NCI-H82 treated with DMSO at 0.1 percent for 48 hours (cell line): Measurements from ENCODE around the gene YBX2.

Source experiments
- DNase-seq: peaks from one replicate; lab custom pipeline; 2025; ENCODE audit not compliant: unreplicated experiment; lab: John Stamatoyannopoulos, UW

Gene YBX2

GRCh38 chr17:7279448-7279847 is 15.0 kb downstream of the YBX2 start:
- no peak for DNase-seq

- DNase-seq: no peak
Observed at GRCh38 chr17:7266784-7267183, 27.7 kb downstream of the YBX2 start.

DNA sequence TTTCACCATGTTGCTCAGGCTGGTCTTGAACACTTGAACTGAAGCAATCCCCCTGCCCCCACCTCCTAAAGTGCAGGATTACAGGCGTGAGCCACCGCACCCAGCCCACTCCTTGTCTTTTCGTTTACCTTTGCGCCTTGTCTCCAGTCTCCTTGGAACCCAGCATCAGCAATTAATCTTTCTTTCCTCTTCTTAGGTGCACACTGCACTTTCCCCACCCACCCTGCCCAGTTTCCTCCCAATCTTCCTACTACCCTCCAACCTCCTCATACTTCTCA is 30.7 kb downstream of the YBX2 start:
- peak; percentile 16 for DNase-seq

GRCh38 chr17:7262935-7263800 is 31.3 kb downstream of the YBX2 start:
- no peak for DNase-seq

DNA sequence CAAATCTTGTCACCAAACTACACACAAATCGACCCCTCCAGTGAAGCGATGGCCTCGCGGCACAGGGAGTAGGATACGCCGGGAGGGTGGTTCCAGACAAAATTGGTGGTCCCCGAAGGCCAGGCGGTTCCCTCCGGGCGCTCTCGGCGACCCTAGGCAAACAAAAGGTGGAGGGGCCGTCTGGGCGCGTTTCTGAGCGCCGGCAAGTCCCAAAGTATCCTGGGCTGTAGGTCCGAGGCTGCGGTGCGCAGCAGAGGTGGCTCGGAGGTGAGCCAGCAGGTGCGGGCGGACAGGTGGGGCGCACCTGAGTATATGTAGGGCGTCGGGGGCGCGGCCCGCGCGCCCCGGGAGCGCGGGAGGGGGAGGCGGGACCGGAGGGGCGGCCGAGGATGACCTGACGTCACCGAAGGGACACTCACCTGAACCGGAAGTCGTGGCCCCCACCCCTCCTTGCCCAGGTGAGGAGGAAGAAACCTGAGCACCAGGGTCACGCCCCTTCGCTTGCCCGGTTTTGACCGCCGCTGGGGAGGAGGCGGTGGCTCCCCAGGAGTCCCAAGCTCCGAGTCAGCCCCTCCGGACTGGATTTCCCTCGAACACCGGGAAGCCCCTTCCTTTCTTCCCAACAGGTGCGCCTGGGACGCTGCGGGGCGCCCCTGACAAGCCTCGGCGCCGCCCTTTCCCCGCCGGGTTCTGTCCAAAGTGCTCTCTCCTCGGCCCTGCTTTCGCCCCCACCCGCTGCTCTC is 32.1 kb downstream of the YBX2 start, which contains the start of gene CLDN7:
CLDN7 (minus strand) TSS at position 287 of the 743 bp plus-strand sequence. CDS start 435 bp downstream, outside the sequence.
- DNase-seq: no peak

DNA sequence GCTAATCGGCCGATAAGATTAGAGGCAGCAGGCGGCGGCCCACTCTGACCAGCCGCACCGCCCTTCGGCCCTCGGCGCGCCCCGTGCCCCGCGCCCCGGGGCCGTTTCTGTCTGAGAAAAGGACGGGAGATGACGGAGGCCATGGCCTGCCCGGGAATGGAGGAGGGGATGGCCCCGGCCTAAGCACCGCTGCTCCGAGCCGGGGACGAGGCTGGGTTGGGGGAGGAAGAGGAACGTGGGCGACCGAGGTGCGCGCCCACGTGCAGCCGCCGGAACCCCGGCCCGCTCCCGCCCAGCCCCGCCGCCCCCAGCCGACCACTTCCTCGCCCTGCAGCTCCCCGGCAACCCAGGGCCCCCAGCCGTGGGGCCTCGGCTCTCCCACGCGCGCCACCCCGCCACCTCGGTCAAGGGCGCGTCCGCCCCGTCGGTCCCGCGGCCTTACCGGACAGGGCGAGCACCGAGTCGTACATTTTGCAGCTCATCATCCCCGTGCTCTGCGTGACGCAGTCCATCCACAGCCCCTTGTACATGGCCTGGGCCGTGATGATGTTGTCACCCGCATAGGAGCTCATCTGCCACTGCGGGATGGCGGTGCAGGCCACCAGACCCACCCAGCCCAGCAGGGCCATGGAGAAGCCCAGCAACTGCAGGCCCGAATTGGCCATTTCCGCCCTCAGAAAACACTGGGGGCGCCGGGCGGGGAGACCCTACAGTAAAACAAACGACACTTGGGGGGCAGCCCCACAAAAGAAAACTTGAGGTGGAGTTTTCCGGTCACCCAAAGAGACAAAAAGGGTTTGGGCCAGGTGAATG is 32.9 kb downstream of the YBX2 start:
- no peak for DNase-seq

DNA sequence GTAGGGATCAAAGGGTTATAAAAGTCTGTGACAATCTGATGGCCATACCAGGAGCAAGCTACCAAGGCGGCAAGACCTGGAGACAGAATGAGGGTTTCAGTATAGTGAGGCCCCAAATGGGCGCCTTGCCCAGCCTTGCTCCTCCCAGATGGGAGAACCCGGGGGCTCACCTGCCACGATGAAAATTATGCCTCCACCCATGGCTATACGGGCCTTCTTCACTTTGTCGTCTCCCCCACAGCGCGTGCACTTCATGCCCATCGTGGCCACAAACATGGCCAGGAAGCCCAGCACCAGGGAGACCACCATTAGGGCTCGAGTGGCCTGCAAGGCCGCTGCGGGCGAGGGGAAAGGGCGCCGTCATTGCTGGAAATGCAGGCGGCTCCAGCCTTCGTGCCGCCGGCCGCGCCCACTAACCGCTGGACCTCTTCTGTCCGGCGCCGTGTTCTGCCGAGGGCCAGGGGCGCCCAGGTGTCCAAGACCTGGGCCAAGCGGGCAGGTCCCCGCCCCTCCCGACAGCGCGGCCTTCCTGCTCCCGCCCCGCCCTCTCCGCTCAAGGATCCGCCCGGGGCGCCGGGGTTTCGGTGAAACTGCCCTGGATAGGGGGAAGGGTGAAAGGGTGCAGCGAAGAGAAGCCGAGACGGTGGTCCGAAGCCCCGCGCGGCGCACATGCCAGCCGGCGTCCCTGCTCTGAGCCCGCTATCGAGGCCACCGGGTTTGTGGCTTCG is 33.6 kb downstream of the YBX2 start:
- DNase-seq: no peak

DNA sequence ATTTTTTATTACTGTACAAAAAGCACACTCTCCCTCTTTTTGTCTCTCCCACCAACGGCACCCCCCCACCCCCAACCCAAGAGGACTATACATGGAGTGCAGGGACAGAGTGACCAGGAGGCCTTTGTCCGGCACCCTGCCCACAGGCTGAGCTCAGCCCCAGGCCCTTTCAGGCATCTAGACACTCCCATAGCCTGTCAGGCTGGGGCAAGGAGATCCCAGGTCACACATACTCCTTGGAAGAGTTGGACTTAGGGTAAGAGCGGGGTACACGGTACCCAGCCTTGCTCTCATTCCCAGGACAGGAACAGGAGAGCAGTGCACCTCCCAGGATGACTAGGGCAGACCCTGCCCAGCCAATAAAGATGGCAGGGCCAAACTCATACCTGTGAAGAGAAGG is 34.3 kb downstream of the YBX2 start:
- DNase-seq: no peak

- no peak for DNase-seq
Observed at GRCh38 chr17:7259555-7259889, 34.9 kb downstream of the YBX2 start.

DNA sequence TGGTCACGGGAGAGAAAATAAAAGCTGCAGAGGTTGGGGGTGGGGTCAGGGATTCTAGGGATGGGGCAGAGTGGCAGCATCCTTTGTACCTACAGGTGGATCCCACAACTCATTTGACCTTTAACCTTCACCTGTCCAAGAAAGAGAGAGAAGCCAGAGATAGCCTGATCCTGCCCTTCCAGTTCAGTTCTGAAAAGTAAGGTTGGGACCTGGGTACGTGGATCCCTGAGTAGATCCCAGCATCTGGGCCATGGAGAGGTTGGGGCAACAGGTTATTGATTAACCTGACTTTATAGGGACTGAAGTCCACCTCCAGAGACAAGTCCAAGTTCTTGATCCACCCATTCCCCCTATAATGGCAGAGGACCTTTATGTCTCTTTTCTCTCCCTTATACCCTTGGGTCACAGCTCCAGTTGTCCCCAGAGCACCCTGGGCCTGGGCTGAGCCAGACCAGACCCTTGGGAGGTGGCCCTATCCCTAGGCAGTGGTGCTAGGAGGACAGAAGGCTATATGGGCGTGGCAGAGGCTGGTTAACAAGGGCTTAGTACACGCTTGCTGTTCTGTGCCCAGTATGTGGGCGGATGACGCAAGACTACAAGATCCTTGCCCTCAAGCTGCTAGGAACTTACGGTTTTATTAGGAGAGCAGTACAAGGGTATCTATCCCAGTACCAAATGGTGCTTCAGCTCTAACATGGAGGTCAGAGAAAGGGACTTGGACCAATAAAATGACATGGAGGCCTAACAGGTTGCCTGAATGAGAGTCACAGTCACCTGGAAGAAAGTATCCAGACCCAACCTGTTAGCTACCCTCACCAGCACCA is 35.5 kb downstream of the YBX2 start:
- DNase-seq: no peak

- DNase-seq: no peak
Observed at GRCh38 chr17:7256766-7257456, 37.5 kb downstream of the YBX2 start.

DNA sequence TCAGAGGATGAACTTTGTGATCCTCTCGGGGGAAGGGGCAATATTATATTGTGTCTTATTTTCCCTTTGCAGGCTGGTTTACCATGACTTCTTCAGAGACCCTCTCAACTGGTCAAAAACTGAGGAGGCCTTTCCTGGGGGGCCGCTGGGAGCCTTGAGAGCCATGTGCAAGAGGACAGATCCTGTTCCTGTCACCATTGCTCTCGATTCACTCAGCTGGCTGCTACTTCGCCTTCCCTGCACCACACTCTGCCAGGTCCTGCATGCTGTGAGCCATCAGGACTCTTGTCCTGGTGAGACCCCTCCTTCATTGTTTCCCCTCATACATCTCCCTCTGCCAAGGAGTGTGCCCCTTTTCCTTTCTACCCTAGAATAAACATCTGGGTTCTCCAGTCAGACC is 39.9 kb downstream of the YBX2 start:
- DNase-seq: no peak

- peak; percentile 67 for DNase-seq
Observed at GRCh38 chr17:7253082-7253481, 41.4 kb downstream of the YBX2 start.

DNA sequence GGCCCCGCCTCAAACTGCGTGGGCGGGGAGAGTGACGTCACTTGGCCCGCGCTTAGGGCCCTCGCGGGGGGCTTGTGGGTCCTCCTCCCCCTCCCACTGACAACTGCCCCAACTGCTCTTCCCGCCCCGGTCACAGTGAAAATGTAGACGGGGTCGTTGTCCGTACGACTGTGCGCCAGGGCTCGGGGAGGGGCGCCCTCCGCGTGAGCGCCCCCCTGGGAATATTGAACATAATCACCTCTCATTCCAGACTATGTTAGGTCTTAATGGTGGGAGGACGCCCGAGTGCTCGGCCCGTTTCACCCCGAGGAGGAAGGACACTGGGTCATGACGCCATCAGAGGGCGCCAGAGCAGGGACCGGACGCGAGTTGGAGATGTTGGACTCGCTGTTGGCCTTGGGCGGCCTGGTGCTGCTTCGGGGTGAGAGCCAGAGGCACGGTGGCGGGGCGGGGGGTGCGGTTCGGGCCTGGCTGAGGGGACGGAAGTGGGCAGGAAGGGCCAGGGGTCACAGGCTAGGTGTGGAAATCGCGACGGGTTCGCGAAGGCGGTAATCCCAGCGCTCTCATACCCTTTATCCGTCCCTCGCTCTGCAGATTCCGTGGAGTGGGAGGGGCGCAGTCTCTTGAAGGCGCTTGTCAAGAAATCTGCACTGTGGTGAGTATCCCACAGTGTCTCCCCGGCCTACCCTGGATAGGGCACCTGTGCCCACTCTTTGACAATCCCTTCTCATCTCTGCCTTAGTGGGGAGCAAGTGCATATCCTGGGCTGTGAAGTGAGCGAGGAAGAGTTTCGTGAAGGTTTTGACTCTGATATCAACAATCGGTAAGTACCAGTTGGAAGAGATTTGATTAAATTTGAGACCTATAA is 42.0 kb downstream of the YBX2 start, which contains the start of gene ELP5:
ELP5 (plus strand) TSS at position 40 of the 868 bp plus-strand sequence; CDS start at position 376, 336 bp downstream.
- DNase-seq: peak; percentile 92

DNA sequence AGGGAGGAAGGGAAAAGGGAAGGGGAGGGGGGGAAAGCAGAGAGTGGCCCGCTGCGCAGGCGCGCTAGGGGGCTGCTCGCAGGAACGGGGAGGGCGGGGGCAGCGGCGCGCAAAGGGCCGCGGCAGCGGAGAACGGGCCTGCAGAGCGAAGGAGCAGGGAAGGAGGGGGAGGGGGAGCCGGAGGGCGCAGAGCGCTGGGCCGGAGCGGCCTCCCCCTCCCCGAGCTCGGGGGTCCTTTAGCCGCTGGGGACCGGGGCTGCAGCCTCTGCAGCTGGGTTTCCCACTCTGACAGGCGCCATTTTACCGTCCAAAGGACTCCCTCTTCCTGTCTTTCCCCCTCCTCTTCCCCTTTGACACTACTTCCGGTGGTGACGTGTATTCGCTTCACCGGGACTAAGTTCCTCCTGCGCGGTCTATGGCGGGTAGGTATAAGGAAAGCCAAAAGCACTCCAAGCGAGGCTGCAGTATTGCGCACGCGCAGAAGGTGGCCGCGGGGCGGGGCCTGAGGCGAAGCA is 42.7 kb downstream of the YBX2 start, which contains the start of gene CTDNEP1:
CTDNEP1 (minus strand) TSS at position 74 of the 515 bp plus-strand sequence. CDS start 438 bp downstream, outside the sequence.
- DNase-seq: peak; percentile 99

- DNase-seq: no peak
Observed at GRCh38 chr17:7250695-7251627, 43.5 kb downstream of the YBX2 start.

- no peak for DNase-seq
Observed at GRCh38 chr17:7249830-7250229, 44.6 kb downstream of the YBX2 start.
